Osteoblast (primary cell): ENCODE results near the gene OVCA2. TPM values are rescaled to one million over a fixed set of nuclear protein-coding genes. Genes with fewer than 3 reads are reported as not detected.

Experiments used
- DNase-seq: peaks from one replicate; pipeline ENCODE4 v3.0.0; 2011; ENCODE audit warnings: low spot score, mixed read lengths; ENCODE audit not compliant: insufficient read length; ENCODE audit errors: missing footprints
- H2AFZ ChIP-seq: 2 replicates; pipeline ENCODE4 v1.6.0; 2011; ENCODE audit warnings: mild to moderate bottlenecking, low read length
- H3K27ac ChIP-seq: 2 replicates; pipeline ENCODE4 v1.5.1; 2011; ENCODE audit warnings: mild to moderate bottlenecking, low read depth, low read length, moderate library complexity
- H3K27me3 ChIP-seq: 2 replicates; pipeline ENCODE4 v1.6.0; 2012; ENCODE audit warnings: mild to moderate bottlenecking, control low read depth, inconsistent platforms, low read length, moderate library complexity; ENCODE audit not compliant: insufficient read depth
- H3K36me3 ChIP-seq: 2 replicates; pipeline ENCODE4 v1.5.1; 2011; ENCODE audit warnings: mild to moderate bottlenecking, low read length, control low read depth, moderate library complexity; ENCODE audit not compliant: insufficient read depth
- H3K4me1 ChIP-seq: 2 replicates; pipeline ENCODE4 v1.5.1; 2011; ENCODE audit warnings: mild to moderate bottlenecking, low read length, control low read depth, moderate library complexity; ENCODE audit not compliant: insufficient read depth
- H3K4me2 ChIP-seq: 2 replicates; pipeline ENCODE4 v1.6.0; 2011; ENCODE audit warnings: mild to moderate bottlenecking, low read length; ENCODE audit not compliant: insufficient read depth
- H3K4me3 ChIP-seq: fragments of 200-600 bp; sonication (generic); 3 replicates; pipeline ENCODE4 v1.5.1; 2012; ENCODE audit warnings: mild to moderate bottlenecking, low read length, inconsistent platforms; ENCODE audit not compliant: insufficient read depth
- H3K79me2 ChIP-seq: 2 replicates; pipeline ENCODE4 v1.6.0; 2012; ENCODE audit warnings: mild to moderate bottlenecking, low read length, control low read depth, inconsistent platforms; ENCODE audit not compliant: insufficient read depth
- H3K9me3 ChIP-seq: 2 replicates; pipeline ENCODE4 v1.5.1; 2011; ENCODE audit warnings: low read depth, low read length, control low read depth
- H4K20me1 ChIP-seq: 2 replicates; pipeline ENCODE4 v1.6.0; 2012; ENCODE audit warnings: mild to moderate bottlenecking, low read length, control low read depth; ENCODE audit not compliant: insufficient read depth
- CTCF ChIP-seq: IDR thresholded peaks from 2 replicates; pipeline ENCODE4 v1.5.1; 2011; ENCODE audit warnings: mild to moderate bottlenecking, low read depth, low read length, moderate library complexity; ENCODE audit errors: extremely low read depth
- total RNA-seq: library from RNA; depleted of rRNA; stranded (reverse); fragments of >200 nt; gene quantifications from 2 replicates; pipeline ENCODE4 v1.2.3, GENCODE V29; 2012

OVCA2 gene
- total RNA-seq, 1 donor: 59.0 TPM

GRCh38 chr17:2053380-2054261 lies 11.8 kb downstream of the OVCA2 start:
- H3K4me1 ChIP-seq: peaks cover 14% of the 10 kb centered on the region
- H3K27ac ChIP-seq: peak overlapping the region; percentile 45
- no peaks in the 10 kb centered on the region for H3K9me3 ChIP-seq
- peak overlapping the region; percentile 83 for H3K4me3 ChIP-seq
- peak overlapping the region; percentile 15 for H2AFZ ChIP-seq
- peak; percentile 52 for TF ChIP-seq CTCF
- peak overlapping the region; percentile 94 for H3K4me2 ChIP-seq
- DNase-seq: peak; percentile 97
- H3K79me2 ChIP-seq: peaks cover 18% of the 10 kb centered on the region
- peaks cover 7% of the 10 kb centered on the region for H3K27me3 ChIP-seq
- no peaks in the 10 kb centered on the region for H4K20me1 ChIP-seq
- peaks cover 7% of the 10 kb centered on the region for H3K36me3 ChIP-seq

GRCh38 chr17:2054262-2054511 lies 12.4 kb downstream of the OVCA2 start:
- Histone ChIP-seq H3K36me3 (peaks cover 7% of the 10 kb centered on the region), H3K27ac (peak overlapping the region; percentile 45), H4K20me1 (no peaks in the 10 kb centered on the region), H3K4me1 (peaks cover 10% of the 10 kb centered on the region), H3K79me2 (peaks cover 18% of the 10 kb centered on the region), H3K4me2 (peak overlapping the region; percentile 94), H2AFZ (no peak overlapping the region), H3K27me3 (peaks cover 7% of the 10 kb centered on the region), H3K4me3 (peak overlapping the region; percentile 83), H3K9me3 (no peaks in the 10 kb centered on the region)
- DNase-seq: no peak
- TF ChIP-seq CTCF: no peak

GRCh38 chr17:2054512-2055291 lies 12.9 kb downstream of the OVCA2 start, which contains the start of gene HIC1:
Gene HIC1, plus strand, starts transcription at chr17:2055103. Its CDS starts 1,588 bp downstream, at chr17:2056691.
- DNase-seq: peak; percentile 100
- Histone ChIP-seq H3K4me2 (peak within 1 kb of the TSS; percentile 94), H3K79me2 (peaks cover 20% of the 10 kb centered on the region)

More at GRCh38 chr17:2054512-2055291, 12.9 kb downstream of the OVCA2 start, which contains the start of gene HIC1:
- Histone ChIP-seq H3K4me1 (peaks cover 6% of the 10 kb centered on the region), H3K27ac (peak within 1 kb of the TSS; percentile 65), H3K36me3 (peaks cover 12% of the 10 kb centered on the region), H3K27me3 (peaks cover 7% of the 10 kb centered on the region), H3K4me3 (peak within 1 kb of the TSS; percentile 83), H2AFZ (no peak within 1 kb of the TSS), H3K9me3 (no peaks in the 10 kb centered on the region), H4K20me1 (no peaks in the 10 kb centered on the region)
- peak; percentile 69 for TF ChIP-seq CTCF
